Measurements from ENCODE around the gene NCKAP5.

- no peak for TF ChIP-seq CTCF (IDR thresholded peaks at IDR 0.05)
- no peak for TF ChIP-seq POLR2A (IDR thresholded peaks at IDR 0.05)
Observed at GRCh38 chr2:132754867-132755472, 813.3 kb downstream of the NCKAP5 start.

Measured in ovary (tissue), 3 donors.